ENCODE measurements around the gene RPL41.
"Not testable (repeated sequence)": the region's sequence is repeated elsewhere in the genome, so short reads cannot be mapped to it uniquely, and the experiment has no call there.

Gene RPL41

DNA sequence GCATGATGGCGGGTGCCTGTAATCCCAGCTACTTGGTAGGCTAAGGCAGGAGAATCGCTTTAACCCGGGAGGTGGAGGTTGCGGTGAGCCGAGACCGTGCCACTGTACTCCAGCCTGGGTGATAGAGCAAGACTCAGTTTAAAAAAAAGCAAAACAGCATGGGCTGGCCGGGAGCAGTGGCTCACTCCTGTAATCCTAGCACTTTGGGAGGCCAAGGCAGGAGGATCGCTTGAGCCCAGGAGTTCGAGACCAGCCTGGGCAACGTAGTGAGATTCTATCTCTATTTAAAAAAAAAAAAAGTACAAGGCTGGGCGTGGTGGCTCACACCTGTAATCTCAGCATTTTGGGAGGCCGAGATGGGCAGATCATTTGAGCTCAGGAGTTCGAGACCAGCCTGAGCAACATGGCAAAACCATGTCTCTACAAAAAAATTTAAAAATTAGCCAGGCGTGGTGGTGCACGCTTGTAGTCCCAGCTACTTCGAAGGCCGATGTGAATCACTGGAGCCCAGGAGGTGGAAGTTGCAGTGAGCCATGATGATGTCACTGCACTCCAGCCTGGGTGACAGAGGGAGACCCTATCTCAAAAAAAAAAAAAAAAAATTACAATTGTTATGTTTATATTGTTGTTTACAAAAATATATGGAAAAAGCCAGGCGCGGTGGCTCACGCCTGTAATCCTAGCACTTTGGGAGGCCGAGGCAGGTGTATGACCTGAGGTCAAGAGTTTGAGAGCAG, 40.2 kb downstream of the RPL41 start:
- DNase-seq = not testable (repeated sequence)

- peak; percentile 46 for DNase-seq
Observed at GRCh38 chr12:56157201-56158028, 41.0 kb downstream of the RPL41 start.

- peak; percentile 85 for DNase-seq
Observed at GRCh38 chr12:56158029-56158925, 41.8 kb downstream of the RPL41 start, which contains the start of gene MYL6. Gene MYL6, plus strand, starts transcription at chr12:56158359. Its CDS starts 43 bp downstream, at chr12:56158402.

- no peak for DNase-seq
Observed at GRCh38 chr12:56158926-56159461, 42.6 kb downstream of the RPL41 start.

DNA sequence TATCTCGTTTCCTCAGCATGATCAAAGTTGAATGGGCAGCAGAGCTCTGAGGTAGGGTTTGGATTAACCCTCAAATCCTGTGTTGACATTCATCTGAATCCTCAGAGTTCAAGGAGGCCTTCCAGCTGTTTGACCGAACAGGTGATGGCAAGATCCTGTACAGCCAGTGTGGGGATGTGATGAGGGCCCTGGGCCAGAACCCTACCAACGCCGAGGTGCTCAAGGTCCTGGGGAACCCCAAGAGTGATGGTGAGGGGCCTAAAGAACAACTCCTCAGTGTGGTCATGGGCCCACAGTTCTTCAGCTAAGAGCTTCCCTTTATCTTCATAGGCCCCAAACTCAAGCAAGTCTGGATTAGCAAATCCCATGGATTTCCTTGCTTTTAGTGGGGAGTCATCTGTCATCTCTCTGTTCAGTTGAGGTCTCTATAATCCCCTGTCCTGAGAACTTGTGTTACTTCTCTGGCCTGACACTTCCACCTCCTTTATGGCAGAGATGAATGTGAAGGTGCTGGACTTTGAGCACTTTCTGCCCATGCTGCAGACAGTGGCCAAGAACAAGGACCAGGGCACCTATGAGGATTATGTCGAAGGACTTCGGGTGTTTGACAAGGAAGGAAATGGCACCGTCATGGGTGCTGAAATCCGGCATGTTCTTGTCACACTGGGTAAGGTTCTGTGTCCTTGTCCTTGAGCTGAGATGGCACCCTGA, 43.2 kb downstream of the RPL41 start:
- no peak for DNase-seq

DNA sequence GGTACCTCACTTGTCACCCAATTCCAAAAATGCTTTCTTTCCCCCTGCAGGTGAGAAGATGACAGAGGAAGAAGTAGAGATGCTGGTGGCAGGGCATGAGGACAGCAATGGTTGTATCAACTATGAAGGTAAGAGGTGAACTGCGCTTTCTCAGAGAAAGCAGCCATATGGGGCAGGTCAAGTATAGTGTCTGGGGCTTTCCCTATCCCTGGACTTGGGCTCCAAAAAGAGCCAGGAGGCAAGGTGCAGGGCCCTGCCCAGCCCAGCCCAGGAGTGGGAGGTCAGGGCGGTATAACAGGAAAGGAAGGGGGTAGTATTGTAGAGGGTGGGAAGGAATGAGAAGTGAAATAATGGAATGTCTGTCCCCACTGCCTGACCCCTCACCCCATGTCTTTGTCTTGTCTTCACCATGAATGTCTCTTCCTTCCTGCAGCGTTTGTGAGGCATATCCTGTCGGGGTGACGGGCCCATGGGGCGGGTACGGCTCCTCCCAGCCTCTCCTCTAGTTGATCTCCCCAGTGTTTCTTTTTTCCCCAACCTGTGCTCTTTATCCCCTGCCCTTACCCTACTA, 43.8 kb downstream of the RPL41 start:
- DNase-seq = peak; percentile 42

DNA sequence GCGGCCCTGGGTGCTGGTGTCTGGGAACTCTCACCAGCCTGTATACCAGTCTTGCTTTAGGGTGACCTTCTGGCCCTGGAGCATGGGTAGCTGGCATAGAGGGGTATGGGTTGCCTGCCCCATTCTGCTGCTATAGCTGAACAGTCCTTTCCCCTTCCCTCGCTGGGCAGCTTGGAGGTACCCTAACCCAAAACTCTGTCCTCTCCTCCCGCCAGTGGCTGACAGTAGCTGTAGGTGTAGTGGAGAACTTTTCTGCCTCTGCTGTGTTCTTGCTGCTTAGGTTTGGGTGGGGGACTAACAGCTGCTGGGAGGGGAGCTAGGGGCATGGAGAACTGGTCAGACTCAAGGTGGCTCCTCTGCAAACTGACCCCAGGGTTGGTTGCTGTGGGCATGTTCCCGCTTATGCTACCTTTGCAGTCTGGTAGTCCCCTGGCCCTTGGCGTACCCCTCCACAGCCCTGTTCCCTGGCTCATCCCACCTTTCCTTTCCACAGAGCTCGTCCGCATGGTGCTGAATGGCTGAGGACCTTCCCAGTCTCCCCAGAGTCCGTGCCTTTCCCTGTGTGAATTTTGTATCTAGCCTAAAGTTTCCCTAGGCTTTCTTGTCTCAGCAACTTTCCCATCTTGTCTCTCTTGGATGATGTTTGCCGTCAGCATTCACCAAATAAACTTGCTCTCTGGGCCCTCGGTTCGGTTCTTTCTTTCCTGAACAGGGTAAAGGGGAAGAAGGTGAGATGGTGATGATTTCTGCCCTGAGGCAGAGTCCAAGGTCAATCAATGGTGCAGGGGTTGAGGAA, 44.7 kb downstream of the RPL41 start:
- DNase-seq = no peak

GRCh38 chr12:56161690-56162351, 45.4 kb downstream of the RPL41 start:
- no peak for DNase-seq

GRCh38 chr12:56162468-56163290, 46.2 kb downstream of the RPL41 start:
- DNase-seq = no peak

- no peak for DNase-seq
Observed at GRCh38 chr12:56163533-56164344, 47.3 kb downstream of the RPL41 start.

DNA sequence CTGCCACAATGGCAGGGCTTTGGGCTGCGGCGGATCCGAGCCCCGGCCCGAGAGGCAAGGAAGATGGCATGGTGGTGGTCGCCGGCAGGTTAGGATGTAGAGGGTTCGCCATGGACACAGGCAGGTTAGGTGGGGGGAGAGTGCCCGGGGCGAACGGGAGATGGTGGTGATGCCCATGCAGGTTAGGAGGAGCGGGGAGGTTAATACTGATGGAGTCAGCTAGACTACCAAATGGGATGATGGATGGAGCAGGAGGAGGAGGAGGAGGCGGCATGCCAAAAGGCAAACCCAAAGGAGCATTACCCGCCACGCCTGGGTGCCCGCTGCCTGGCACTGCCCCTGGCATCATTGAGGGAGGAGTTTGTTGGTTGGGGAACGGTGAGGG, 47.9 kb downstream of the RPL41 start:
- no peak for DNase-seq

DNA sequence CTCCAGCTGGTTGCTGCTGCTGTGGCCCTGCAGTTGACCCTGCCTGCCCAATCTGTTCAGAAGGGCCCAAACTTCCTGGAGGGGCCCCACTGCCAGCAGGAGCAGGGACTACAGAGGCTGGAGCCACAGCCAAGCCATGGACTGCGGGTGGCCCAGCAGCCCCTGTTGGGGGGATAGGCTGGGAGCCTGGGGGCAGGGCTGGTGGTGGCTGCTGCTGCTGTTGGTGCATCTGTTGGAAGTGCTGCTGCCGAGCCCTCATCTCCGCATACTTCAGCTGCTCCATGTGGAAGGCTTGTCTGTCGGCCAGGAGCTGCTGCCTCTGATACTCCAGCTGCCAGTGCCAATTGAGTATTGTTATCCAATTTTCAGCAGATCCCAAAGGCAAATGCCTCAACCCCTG, 48.9 kb downstream of the RPL41 start:
- no peak for DNase-seq

Measured in effector CD8-positive, alpha-beta T cell (primary cell).